GM12865 (cell line): ENCODE measurements around the gene TDRD9.

Source experiments
- DNase-seq: peaks from one replicate; pipeline ENCODE4 v3.0.0; 2010; ENCODE audit warnings: low read depth
- H3K4me3 ChIP-seq: 2 replicates; pipeline ENCODE4 v1.5.1; 2011; ENCODE audit warnings: mild to moderate bottlenecking, low read depth, low read length, control low read depth
- CTCF ChIP-seq: IDR thresholded peaks from 2 replicates; pipeline ENCODE4 v1.5.1; 2011; ENCODE audit warnings: low read length, control low read depth, low read depth, inconsistent platforms; ENCODE audit not compliant: insufficient read depth; ENCODE audit errors: missing control alignments

The TDRD9 gene

GRCh38 chr14:103930051-103930604 is 1.9 kb downstream of the TDRD9 start:
- no peak overlapping the region for H3K4me3 ChIP-seq
- no peak for TF ChIP-seq CTCF
- DNase-seq: no peak

GRCh38 chr14:103931422-103931821 is 3.2 kb downstream of the TDRD9 start:
- TF ChIP-seq CTCF: no peak
- H3K4me3 ChIP-seq: no peak overlapping the region
- DNase-seq: no peak

GRCh38 chr14:103932791-103933490 is 4.7 kb downstream of the TDRD9 start:
- H3K4me3 ChIP-seq: no peak overlapping the region
- DNase-seq: no peak
- no peak for TF ChIP-seq CTCF

GRCh38 chr14:103935102-103935501 is 6.8 kb downstream of the TDRD9 start:
- TF ChIP-seq CTCF: no peak
- H3K4me3 ChIP-seq: no peak overlapping the region
- DNase-seq: no peak

GRCh38 chr14:103941462-103941861 is 13.2 kb downstream of the TDRD9 start:
- TF ChIP-seq CTCF: no peak
- H3K4me3 ChIP-seq: no peak overlapping the region

GRCh38 chr14:103941973-103942736 is 13.9 kb downstream of the TDRD9 start, which contains the start of gene RD3L:
RD3L (minus strand) TSS chr14:103942529; CDS start chr14:103941695, 834 bp downstream.
- DNase-seq: no peak
- no peak within 1 kb of the TSS for H3K4me3 ChIP-seq
- no peak for TF ChIP-seq CTCF

More at GRCh38 chr14:103941462-103941861, 13.2 kb downstream of the TDRD9 start:
- DNase-seq: no peak
